ENCODE results near the gene KIF3A. TPM values are rescaled to one million over a fixed set of nuclear protein-coding genes. Genes with fewer than 3 reads are reported as not detected.
A peak's percentile ranks its signal among the peaks of the same experiment; 100 is the strongest.

The KIF3A gene
- total RNA-seq, 1 experiment from 2014 or later = 13.2 TPM

DNA sequence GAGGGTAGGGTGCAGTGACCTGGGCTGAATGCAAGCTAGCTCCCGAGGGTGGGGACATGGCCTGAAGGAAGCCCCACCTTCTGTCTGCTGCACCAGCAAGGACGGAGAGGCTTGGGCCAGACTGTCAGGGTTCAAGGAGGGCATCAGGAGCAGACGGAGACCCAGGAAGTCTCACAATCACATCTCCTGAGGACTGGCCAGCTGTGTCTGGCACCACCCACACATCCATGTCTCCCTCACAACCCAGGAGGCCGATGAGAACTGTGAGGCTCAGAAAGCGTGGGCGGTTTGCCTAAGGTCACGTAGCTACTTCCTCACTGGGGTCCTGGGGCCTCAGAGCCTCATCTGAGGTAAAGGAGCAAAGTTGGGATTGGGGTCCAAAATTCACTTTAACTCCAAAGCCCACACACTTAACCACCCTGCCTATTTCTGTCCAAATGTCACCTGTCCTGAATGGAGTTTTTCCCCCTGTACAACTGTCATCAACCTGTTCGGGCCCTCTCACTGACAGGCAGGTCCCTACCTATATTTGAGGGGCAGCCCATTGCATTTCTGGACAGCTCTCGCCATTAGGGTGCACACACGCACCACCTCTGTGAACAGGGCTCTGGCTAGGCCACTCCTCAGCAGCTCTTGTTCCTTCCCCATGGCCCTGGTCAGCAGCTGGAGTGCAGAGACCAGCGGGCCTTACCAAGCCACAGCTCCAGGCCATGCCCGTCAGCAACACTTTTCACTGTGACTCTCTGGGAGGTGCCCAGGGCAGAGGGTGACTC lies 75.9 kb downstream of the KIF3A start:
- H4K20me1 ChIP-seq (ENCODE audit: control insufficient read depth, insufficient read depth, insufficient read length) = no peaks in the 10 kb centered on the region
- H3K4me3 Mint-ChIP-seq = no peak overlapping the region
- H3K23me2 ChIP-seq (ENCODE audit: insufficient read length, low read depth, low read length, poor library complexity, severe bottlenecking) = no peaks in the 10 kb centered on the region
- H3K27ac ChIP-seq (ENCODE audit: insufficient read length, low read depth, low read length) = no peak overlapping the region
- no peak overlapping the region for H4K5ac ChIP-seq (ENCODE audit: insufficient read length, low read depth, low read length)
- no peak overlapping the region for H2BK20ac ChIP-seq (ENCODE audit: low read depth, low read length, poor library complexity, severe bottlenecking)
- no peak overlapping the region for H2AK5ac ChIP-seq (ENCODE audit: insufficient read length, low read length)
- TF ChIP-seq, protein P1, sequence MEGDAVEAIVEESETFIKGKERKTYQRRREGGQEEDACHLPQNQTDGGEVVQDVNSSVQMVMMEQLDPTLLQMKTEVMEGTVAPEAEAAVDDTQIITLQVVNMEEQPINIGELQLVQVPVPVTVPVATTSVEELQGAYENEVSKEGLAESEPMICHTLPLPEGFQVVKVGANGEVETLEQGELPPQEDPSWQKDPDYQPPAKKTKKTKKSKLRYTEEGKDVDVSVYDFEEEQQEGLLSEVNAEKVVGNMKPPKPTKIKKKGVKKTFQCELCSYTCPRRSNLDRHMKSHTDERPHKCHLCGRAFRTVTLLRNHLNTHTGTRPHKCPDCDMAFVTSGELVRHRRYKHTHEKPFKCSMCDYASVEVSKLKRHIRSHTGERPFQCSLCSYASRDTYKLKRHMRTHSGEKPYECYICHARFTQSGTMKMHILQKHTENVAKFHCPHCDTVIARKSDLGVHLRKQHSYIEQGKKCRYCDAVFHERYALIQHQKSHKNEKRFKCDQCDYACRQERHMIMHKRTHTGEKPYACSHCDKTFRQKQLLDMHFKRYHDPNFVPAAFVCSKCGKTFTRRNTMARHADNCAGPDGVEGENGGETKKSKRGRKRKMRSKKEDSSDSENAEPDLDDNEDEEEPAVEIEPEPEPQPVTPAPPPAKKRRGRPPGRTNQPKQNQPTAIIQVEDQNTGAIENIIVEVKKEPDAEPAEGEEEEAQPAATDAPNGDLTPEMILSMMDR (conservative IDR thresholded peaks at IDR 0.05) = no peak
- peak overlapping the region in 1 of 3 experiments; percentile 68; a peak in 2 of 7 replicates for H3K27ac Mint-ChIP-seq
- no peak overlapping the region for H2BK5ac ChIP-seq (ENCODE audit: insufficient read length, low read length)
- peaks cover 2% of the 10 kb centered on the region; the same call in 1 of the 2 replicates for H3K27me3 ChIP-seq (ENCODE audit: insufficient read depth, low read length)
- H3K9me3 Mint-ChIP-seq = peaks cover 0 to 3% of the 10 kb centered on the region in 2 experiments; a peak in 2 of 5 replicates
- H4K91ac ChIP-seq (ENCODE audit: insufficient read length, low read depth, low read length) = no peak overlapping the region
- no peak overlapping the region for H3K56ac ChIP-seq (ENCODE audit: insufficient read length, low read depth, low read length)
- no peak overlapping the region for H2BK120ac ChIP-seq (ENCODE audit: low read depth, low read length, poor library complexity, severe bottlenecking)
- H3K18ac ChIP-seq (ENCODE audit: insufficient read length, low read depth, low read length) = no peak overlapping the region
- DNase-seq = no peak
- H3K79me1 ChIP-seq (ENCODE audit: insufficient read depth, low read depth, low read length, poor library complexity, severe bottlenecking) = no peaks in the 10 kb centered on the region
- H3K27me3 Mint-ChIP-seq (ENCODE audit: low read depth) = peaks cover 25% of the 10 kb centered on the region
- no peak overlapping the region for H3T11ph ChIP-seq (ENCODE audit: low read length)
- H3K9ac ChIP-seq (ENCODE audit: extremely low read depth, insufficient read length, low read length) = no peak overlapping the region
- no peaks in the 10 kb centered on the region for H3K4me1 ChIP-seq (ENCODE audit: insufficient read depth, low read length)
- H3K4me2 ChIP-seq (ENCODE audit: insufficient read depth, insufficient read length, low read length) = no peak overlapping the region
- peaks cover 13 to 27% of the 10 kb centered on the region in 2 experiments for H3K4me1 Mint-ChIP-seq
- H3K14ac ChIP-seq (ENCODE audit: insufficient read depth, low read length) = no peak overlapping the region
- no peak overlapping the region for H2AFZ ChIP-seq (ENCODE audit: low read length)
- no peak overlapping the region for H3K23ac ChIP-seq (ENCODE audit: insufficient read length, low read depth, low read length)
- H3K4ac ChIP-seq (ENCODE audit: low read depth, low read length) = no peak overlapping the region
- no peaks in the 10 kb centered on the region for H3K79me2 ChIP-seq (ENCODE audit: insufficient read depth, low read length)
- H3K36me3 Mint-ChIP-seq (ENCODE audit: insufficient read depth in 1 of 3, low read depth in 3 of 3) = no peaks in the 10 kb centered on the region
- no peaks in the 10 kb centered on the region for H3K9me3 ChIP-seq (ENCODE audit: control insufficient read depth, low read depth, low read length)
- no peak overlapping the region for H4K8ac ChIP-seq (replicated peaks; ENCODE audit: insufficient read length, low read depth, low read length)
- H2BK12ac ChIP-seq (ENCODE audit: insufficient read length, low read depth, low read length) = no peak overlapping the region
- H2BK15ac ChIP-seq (ENCODE audit: low read depth, low read length) = no peak overlapping the region
- WGBS (ENCODE audit: extremely low coverage, insufficient read length, low lambda C conversion rate) = no CpG with 5 or more reads among the region's 12 CpGs
